H1 (cell line): ENCODE results near the gene CNGB1. TPM values are rescaled to one million over a fixed set of nuclear protein-coding genes. Genes with fewer than 3 reads are reported as not detected.

Experiments
- CTCF ChIA-PET: fragments of 300-600 bp; sonication (Branson Sonifier 250); formaldehyde crosslinking; loops from one replicate; lab custom pipeline; 2021; ENCODE audit not compliant: partially characterized antibody; lab: Charles Lee
- POLR2A ChIA-PET: fragments of 300-600 bp; sonication (Branson Sonifier 250); formaldehyde crosslinking; loops from one replicate; lab custom pipeline; 2021; ENCODE audit warnings: inconsistent platforms; ENCODE audit not compliant: partially characterized antibody; lab: Charles Lee
- DNase-seq, 2 experiments: peaks; one replicate each; pipeline versions ENCODE4 v3.0.0 to v3.0.0-alpha.2; 2010 to 2022; ENCODE audit warnings: low spot score in 2 of 2, low read depth in 1 of 2, mixed read lengths in 1 of 2
- FAIRE-seq: peaks from 2 replicates; lab custom pipeline; 2011; peaks lifted over from hg19 to GRCh38; lab: Jason Lieb, UNC
- H2AFZ ChIP-seq: 2 replicates; pipeline ENCODE4 v1.8.1; 2012; ENCODE audit warnings: low read length, inconsistent platforms
- H2AK5ac ChIP-seq: 2 replicates; pipeline ENCODE4 v1.6.1; 2013; ENCODE audit warnings: low read depth, low read length
- H2BK120ac ChIP-seq: replicated peaks from 2 replicates; pipeline ENCODE3; 2013; ENCODE audit warnings: low read depth, low read length, inconsistent platforms
- H2BK12ac ChIP-seq: 2 replicates; pipeline ENCODE4 v1.6.1; 2013; ENCODE audit warnings: low read depth, low read length
- H2BK15ac ChIP-seq: 2 replicates; pipeline ENCODE4 v1.6.1; 2013; ENCODE audit warnings: low read length
- H2BK20ac ChIP-seq: 2 replicates; pipeline ENCODE4 v1.6.1; 2013; ENCODE audit warnings: low read length
- H2BK5ac ChIP-seq: 2 replicates; pipeline ENCODE4 v1.6.1; 2013; ENCODE audit warnings: low read depth, low read length
- H3K14ac ChIP-seq: 2 replicates; pipeline ENCODE4 v1.6.1; 2013; ENCODE audit warnings: inconsistent platforms; ENCODE audit not compliant: insufficient read length
- H3K18ac ChIP-seq: 2 replicates; pipeline ENCODE4 v1.6.1; 2013; ENCODE audit warnings: low read length; ENCODE audit errors: extremely low read depth
- H3K23ac ChIP-seq: 2 replicates; pipeline ENCODE4 v1.6.1; 2013; ENCODE audit warnings: inconsistent platforms; ENCODE audit not compliant: insufficient read length
- H3K23me2 ChIP-seq: 2 replicates; pipeline ENCODE4 v1.6.1; 2013; ENCODE audit warnings: low read depth, low read length
- H3K27ac ChIP-seq: 2 replicates; pipeline ENCODE4 v1.6.1; 2011; ENCODE audit warnings: low read depth, low read length, inconsistent platforms
- H3K27me3 ChIP-seq, 4 experiments: replicated peaks in 1 of 4; 1 replicate in 1 of 4; 2 replicates in 3 of 4; pipeline versions ENCODE4 v1.6.1 to v1.8.1; 2011 to 2013; ENCODE audit warnings: low read length in 3 of 4, mild to moderate bottlenecking in 3 of 4, inconsistent platforms in 2 of 4, mixed read lengths in 2 of 4, moderate library complexity in 1 of 4; ENCODE audit not compliant: control insufficient read depth in 3 of 4, insufficient read depth in 3 of 4; ENCODE audit errors: extremely low read depth in 1 of 4
- H3K36me3 ChIP-seq, 4 experiments: 2 replicates each; pipeline versions ENCODE4 v1.6.1 to v1.8.1; 2011 to 2013; ENCODE audit warnings: mild to moderate bottlenecking in 4 of 4, low read length in 3 of 4, moderate library complexity in 2 of 4, control low read depth in 1 of 4, inconsistent platforms in 1 of 4; ENCODE audit not compliant: insufficient read depth in 4 of 4, control insufficient read depth in 2 of 4
- H3K4ac ChIP-seq: replicated peaks from 2 replicates; pipeline ENCODE3; 2013; ENCODE audit warnings: low read length, low read depth, mixed read lengths, inconsistent platforms; ENCODE audit not compliant: insufficient read length
- H3K4me1 ChIP-seq, 4 experiments: replicated peaks in 1 of 4; 1 replicate in 1 of 4; 2 replicates in 3 of 4; pipeline versions ENCODE4 v1.6.1 to v1.8.1; 2011 to 2013; ENCODE audit warnings: low read length in 3 of 4, inconsistent platforms in 2 of 4, mixed read lengths in 1 of 4; ENCODE audit not compliant: insufficient read depth in 4 of 4, control insufficient read depth in 3 of 4
- H3K4me2 ChIP-seq, 2 experiments: 2 replicates each; pipeline versions ENCODE4 v1.6.1 to v1.8.1; 2011 to 2013; ENCODE audit warnings: low read depth in 2 of 2, low read length in 2 of 2, control low read depth in 1 of 2, inconsistent platforms in 1 of 2, mild to moderate bottlenecking in 1 of 2; ENCODE audit not compliant: insufficient read depth in 1 of 2
- H3K4me3 ChIP-seq, 4 experiments: fragments of 200-600, 300-600 bp in 1 of 4; sonication (generic), shearing (Covaris generic), sonication (Bioruptor Twin) in 1 of 4; 2 replicates each; pipeline versions ENCODE4 v1.5.1 to v1.8.1; 2011 to 2016; ENCODE audit warnings: low read length in 4 of 4, low read depth in 3 of 4, control low read depth in 2 of 4, inconsistent platforms in 2 of 4, mild to moderate bottlenecking in 2 of 4, mixed read lengths in 1 of 4, moderate library complexity in 1 of 4; ENCODE audit not compliant: insufficient read depth in 2 of 4; ENCODE audit errors: extremely low read depth in 1 of 4
- H3K56ac ChIP-seq: replicated peaks from 2 replicates; pipeline ENCODE3; 2013; ENCODE audit warnings: low read depth, mild to moderate bottlenecking, mixed read lengths, low read length, inconsistent platforms; ENCODE audit not compliant: insufficient read length
- H3K79me1 ChIP-seq: 2 replicates; pipeline ENCODE4 v1.6.1; 2013; ENCODE audit warnings: low read depth, low read length, control low read depth
- H3K79me2 ChIP-seq, 2 experiments: 2 replicates each; pipeline versions ENCODE4 v1.6.1 to v1.8.1; 2012 to 2013; ENCODE audit warnings: low read length in 2 of 2, mild to moderate bottlenecking in 2 of 2, inconsistent platforms in 1 of 2; ENCODE audit not compliant: insufficient read depth in 2 of 2, control insufficient read depth in 1 of 2
- H3K9ac ChIP-seq, 4 experiments: replicated peaks in 1 of 4; 1 replicate in 1 of 4; 2 replicates in 3 of 4; pipeline versions ENCODE4 v1.6.1 to v1.8.1; 2011 to 2013; ENCODE audit warnings: low read depth in 3 of 4, low read length in 3 of 4, control low read depth in 2 of 4, mild to moderate bottlenecking in 2 of 4, moderate library complexity in 2 of 4, inconsistent platforms in 1 of 4; ENCODE audit errors: extremely low read depth in 1 of 4
- H3K9me3 ChIP-seq, 2 experiments: 2 replicates each; pipeline versions ENCODE4 v1.6.1 to v1.8.1; 2012 to 2013; ENCODE audit warnings: mild to moderate bottlenecking in 2 of 2, moderate library complexity in 2 of 2, control low read depth in 1 of 2, inconsistent platforms in 1 of 2, low read depth in 1 of 2, low read length in 1 of 2, mixed read lengths in 1 of 2; ENCODE audit not compliant: insufficient read depth in 2 of 2
- H4K20me1 ChIP-seq, 2 experiments: replicated peaks in 1 of 2; 2 replicates each; pipeline versions ENCODE3 to v1.8.1; 2011 to 2013; ENCODE audit warnings: inconsistent platforms in 2 of 2, low read length in 2 of 2, mild to moderate bottlenecking in 1 of 2; ENCODE audit not compliant: insufficient read depth in 2 of 2, control insufficient read depth in 1 of 2
- H4K5ac ChIP-seq: 2 replicates; pipeline ENCODE4 v1.6.1; 2013; ENCODE audit warnings: low read length, low read depth, mixed read lengths, inconsistent platforms; ENCODE audit not compliant: insufficient read length
- H4K8ac ChIP-seq: 2 replicates; pipeline ENCODE4 v1.8.0; 2013; ENCODE audit warnings: mild to moderate bottlenecking, moderate library complexity, low read length, inconsistent platforms; ENCODE audit not compliant: insufficient read depth; ENCODE audit errors: extremely low read depth
- H4K91ac ChIP-seq: replicated peaks from 2 replicates; pipeline ENCODE3; 2013; ENCODE audit warnings: low read length, mixed read lengths, inconsistent platforms; ENCODE audit not compliant: insufficient read length
- ATF2 ChIP-seq: IDR thresholded peaks from 2 replicates; pipeline ENCODE4 v1.6.1; 2012; ENCODE audit warnings: low read length, inconsistent platforms
- BRCA1 ChIP-seq: IDR thresholded peaks from 2 replicates; pipeline ENCODE4 v1.6.1; 2012; ENCODE audit warnings: low read depth, low read length, improper control_type of control experiment
- CBX8 ChIP-seq: fragments of 300-800, 300-1000 bp; sonication (generic); IDR thresholded peaks from 2 replicates; pipeline ENCODE4 v1.7.1; 2016; ENCODE audit warnings: low read depth, low read length, borderline replicate concordance
- KDM5A ChIP-seq: fragments of 200-600 bp; IDR thresholded peaks from 2 replicates; pipeline ENCODE4 v1.7.1; 2012; ENCODE audit warnings: mild to moderate bottlenecking, low read length, inconsistent platforms, mixed read lengths
- NRF1 ChIP-seq: IDR thresholded peaks from 2 replicates; pipeline ENCODE4 v1.6.1; 2011; ENCODE audit warnings: mild to moderate bottlenecking, low read depth, low read length, improper control_type of control experiment
- RAD21 ChIP-seq, 2 experiments: IDR thresholded peaks in 1 of 2; conservative IDR thresholded peaks in 1 of 2; 2 replicates each; pipeline ENCODE4 v1.6.1; 2011; ENCODE audit warnings: low read depth in 2 of 2, low read length in 2 of 2, improper control_type of control experiment in 1 of 2, inconsistent platforms in 1 of 2, mild to moderate bottlenecking in 1 of 2, moderate library complexity in 1 of 2
- SIX5 ChIP-seq: IDR thresholded peaks from 2 replicates; pipeline ENCODE4 v1.6.1; 2011; ENCODE audit warnings: mild to moderate bottlenecking, low read depth, low read length
- TBP ChIP-seq: IDR thresholded peaks from 2 replicates; pipeline ENCODE4 v1.6.1; 2011; ENCODE audit warnings: low read depth, low read length, improper control_type of control experiment
- WGBS, 2 experiments: shearing (Covaris generic) in 1 of 2; methylation state at CpG; one replicate each; pipeline versions ENCODE4 v1.1.6 to v1.1.7; 2013 to 2015; ENCODE audit warnings: low lambda C conversion rate in 2 of 2, mixed read lengths in 2 of 2, inconsistent platforms in 1 of 2, low coverage in 1 of 2, missing lambda C conversion rate in 1 of 2; ENCODE audit not compliant: insufficient replicate concordance in 2 of 2, insufficient coverage in 1 of 2, insufficient read length in 1 of 2; ENCODE audit errors: extremely low coverage in 1 of 2, missing lambda C conversion rate in 1 of 2; 5-methylcytosine and 5-hydroxymethylcytosine counted together
- polyA plus RNA-seq, 7 experiments: library from polyadenylated mRNA; depleted of rRNA in 3 of 7; stranded (reverse) in 5 of 7; unstranded in 2 of 7; fragments of >200 nt in 5 of 7; fragments of 200-250 nt in 2 of 7; gene quantifications; 1 replicate in 5 of 7; 2 replicates in 1 of 7; 4 replicates in 1 of 7; pipeline versions ENCODE4 v1.2.1 to v1.2.3, GENCODE V29; 2011 to 2013; ENCODE audit warnings: missing spikeins in 2 of 7, mixed read lengths in 2 of 7
- total RNA-seq: library from RNA; stranded (reverse); fragmentation: NEBNext Ultra II Directional; extraction: Animal tissue kit (Norgen Biotek cat#: 25700); gene quantifications from 2 replicates; pipeline ENCODE4 v1.2.1, GENCODE V29; 2021

CNGB1 gene
- total and polyA plus RNA-seq, 2 of the 8 experiments (the other 6 are each of a cell fraction or from before 2014, with no cell fraction given) = not detected

DNA sequence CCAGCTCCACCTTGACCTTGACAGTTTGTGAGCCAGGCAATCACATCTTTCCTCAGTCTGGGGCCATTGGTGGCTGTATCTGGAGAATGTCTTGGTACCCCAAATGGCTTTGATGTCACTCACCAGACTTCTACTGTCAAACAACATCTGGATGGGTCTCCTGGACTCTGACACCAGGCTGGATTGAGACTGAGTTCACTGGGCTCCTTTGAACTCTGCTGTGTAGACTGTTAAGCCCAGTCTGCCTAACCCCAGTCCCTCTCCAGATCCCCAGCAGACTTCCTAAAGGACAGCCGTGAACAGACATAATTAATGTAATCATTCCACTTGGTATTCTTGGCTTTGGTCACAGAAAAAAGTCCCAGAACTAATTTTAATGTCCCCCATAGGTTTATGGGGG lies 84.5 kb downstream of the CNGB1 start:
- Histone ChIP-seq H2BK120ac (no peak overlapping the region), H3K9ac (no peak overlapping the region), H4K20me1 (no peaks in the 10 kb centered on the region), H4K8ac (no peak overlapping the region), H2BK12ac (no peak overlapping the region), H3K79me2 (no peaks in the 10 kb centered on the region), H4K5ac (no peak overlapping the region), H4K91ac (no peak overlapping the region), H3K79me1 (no peaks in the 10 kb centered on the region), H3K18ac (no peak overlapping the region)
- POLR2A ChIA-PET = no interaction called here
- whole genome bisulfite sequencing, 2 experiments = 76% methylated on average over 1 of the region's 1 CpG; no CpG with 5 or more reads in 1 of the 2 experiments
- TF ChIP-seq KDM5A = no peak
- TF ChIP-seq CBX8 = no peak
- no peak for TF ChIP-seq ATF2
- TF ChIP-seq BRCA1 = no peak
- TF ChIP-seq NRF1 = no peak
- TF ChIP-seq SIX5 = no peak
- no peak for TF ChIP-seq RAD21 (IDR thresholded peaks at IDR 0.05 in 1 of 2, conservative IDR thresholded peaks at IDR 0.05 in 1 of 2; ENCODE audit: low read depth in 2 of 2, low read length in 2 of 2)
- no peak for TF ChIP-seq TBP
- TF ChIP-seq, all 59 proteins: peak for 0
- Histone ChIP-seq H3K14ac (no peak overlapping the region), H3K4me3 (no peak overlapping the region), H3K4me2 (no peak overlapping the region), H2BK15ac (no peak overlapping the region), H3K27ac (no peak overlapping the region), H3K4ac (no peak overlapping the region), H2AFZ (no peak overlapping the region), H3K9me3 (no peaks in the 10 kb centered on the region), H2BK5ac (no peak overlapping the region), H3K4me1 (peaks cover 0 to 11% (median 3%) of the 10 kb centered on the region in 4 experiments; a peak in 5 of 7 replicates), H3K23me2 (no peaks in the 10 kb centered on the region; the same call in 1 of the 2 replicates), H2BK20ac (no peak overlapping the region), H2AK5ac (no peak overlapping the region), H3K23ac (no peak overlapping the region), H3K27me3 (peaks cover 0 to 5% (median under 1%) of the 10 kb centered on the region in 4 experiments; a peak in 3 of 7 replicates), H3K36me3 (no peaks in the 10 kb centered on the region), H3K56ac (no peak overlapping the region)
- FAIRE-seq = no peak
- no peak for DNase-seq
- CTCF ChIA-PET = interaction anchor here (0.8 to 5.9 kb wide), 6 partner anchors 9 to 110 kb away, joined by 3 to 55 read pairs (median 6); no protein-coding TSS in a partner anchor
